CD14-positive monocyte (primary cell): ENCODE data around the gene DNAI1. TPM values are rescaled to one million over a fixed set of nuclear protein-coding genes. Genes with fewer than 3 reads are reported as not detected.

ENCODE experiments used
- DNase-seq, 3 donors: peaks; one replicate each; pipeline ENCODE4 v3.0.0-alpha.2; 2011 to 2022
- H2AFZ ChIP-seq: 2 replicates; pipeline ENCODE4 v1.6.0; 2012; ENCODE audit warnings: mild to moderate bottlenecking, low read depth, low read length, inconsistent platforms; ENCODE audit not compliant: insufficient read depth, poor library complexity, severe bottlenecking
- H3K27ac ChIP-seq, 2 donors: 1 replicate in 1 of 2; 2 replicates in 1 of 2; pipeline ENCODE4 v1.5.1; 2012 to 2013; ENCODE audit warnings: low read length in 2 of 2, control low read depth in 1 of 2, inconsistent platforms in 1 of 2, low read depth in 1 of 2, mild to moderate bottlenecking in 1 of 2
- H3K27me3 ChIP-seq, 2 donors: one replicate each; pipeline versions ENCODE4 v1.6.0 to v1.6.1; 2011 to 2013; ENCODE audit warnings: low read length in 2 of 2; ENCODE audit not compliant: control insufficient read depth in 2 of 2, insufficient read depth in 2 of 2
- H3K36me3 ChIP-seq, 2 donors: replicated peaks in 1 of 2; 1 replicate in 1 of 2; 2 replicates in 1 of 2; pipeline versions ENCODE4 v1.5.1 to v1.6.1; 2012 to 2013; ENCODE audit warnings: low read length in 2 of 2, control low read depth in 1 of 2, inconsistent platforms in 1 of 2, mild to moderate bottlenecking in 1 of 2; ENCODE audit not compliant: insufficient read depth in 2 of 2, control insufficient read depth in 1 of 2
- H3K4me1 ChIP-seq, 2 donors: 1 replicate in 1 of 2; 2 replicates in 1 of 2; pipeline versions ENCODE4 v1.5.1 to v1.6.1; 2012 to 2013; ENCODE audit warnings: low read length in 2 of 2, control low read depth in 1 of 2, inconsistent platforms in 1 of 2, mild to moderate bottlenecking in 1 of 2, moderate library complexity in 1 of 2; ENCODE audit not compliant: insufficient read depth in 2 of 2, control insufficient read depth in 1 of 2
- H3K4me2 ChIP-seq: replicated peaks from 2 replicates; pipeline ENCODE3; 2012; ENCODE audit warnings: low read length, moderate library complexity, mild to moderate bottlenecking; ENCODE audit not compliant: poor library complexity, severe bottlenecking; ENCODE audit errors: extremely low read depth
- H3K4me3 ChIP-seq, 3 experiments: fragments of 200-600 bp in 1 of 3; sonication (generic) in 1 of 3; replicated peaks in 1 of 3; 1 replicate in 2 of 3; 2 replicates in 1 of 3; pipeline ENCODE4 v1.5.1; 2011 to 2013; ENCODE audit warnings: low read length in 3 of 3, mild to moderate bottlenecking in 3 of 3, control low read depth in 2 of 3, low read depth in 2 of 3, inconsistent platforms in 1 of 3, moderate library complexity in 1 of 3
- H3K79me2 ChIP-seq: 2 replicates; pipeline ENCODE4 v1.6.0; 2012; ENCODE audit warnings: mild to moderate bottlenecking, control low read depth, inconsistent platforms, low read length, moderate library complexity; ENCODE audit not compliant: insufficient read depth
- H3K9ac ChIP-seq: 2 replicates; pipeline ENCODE4 v1.6.0; 2017; ENCODE audit warnings: low read length, mild to moderate bottlenecking; ENCODE audit not compliant: insufficient read depth, poor library complexity, severe bottlenecking
- H3K9me3 ChIP-seq, 2 donors: replicated peaks in 1 of 2; 1 replicate in 1 of 2; 2 replicates in 1 of 2; pipeline versions ENCODE4 v1.5.1 to v1.6.1; 2012 to 2013; ENCODE audit warnings: low read length in 2 of 2, control low read depth in 1 of 2; ENCODE audit not compliant: control insufficient read depth in 1 of 2, insufficient read depth in 1 of 2
- H4K20me1 ChIP-seq: 2 replicates; pipeline ENCODE4 v1.6.0; 2012; ENCODE audit warnings: mild to moderate bottlenecking, low read length, control low read depth, moderate library complexity; ENCODE audit not compliant: insufficient read depth
- H3K27ac Mint-ChIP-seq, 7 donors: one replicate each; pipeline ENCODE4 v1.8.0; 2020; ENCODE audit warnings: mild to moderate bottlenecking in 7 of 7, mixed read lengths in 7 of 7, moderate library complexity in 6 of 7, inconsistent platforms in 2 of 7
- H3K27me3 Mint-ChIP-seq, 3 donors: one replicate each; pipeline ENCODE4 v1.8.0; 2021 to 2022; ENCODE audit warnings: low read depth in 3 of 3, mild to moderate bottlenecking in 3 of 3, mixed read lengths in 3 of 3, moderate library complexity in 3 of 3, inconsistent platforms in 1 of 3
- H3K36me3 Mint-ChIP-seq, 2 donors: one replicate each; pipeline ENCODE4 v1.8.0; 2020; ENCODE audit warnings: mixed read lengths in 2 of 2, inconsistent platforms in 1 of 2, mild to moderate bottlenecking in 1 of 2
- H3K4me1 Mint-ChIP-seq: one replicate; pipeline ENCODE4 v1.8.0; 2020; ENCODE audit warnings: mild to moderate bottlenecking, mixed read lengths
- H3K4me3 Mint-ChIP-seq, 2 donors: one replicate each; pipeline ENCODE4 v1.8.0; 2020; ENCODE audit warnings: mild to moderate bottlenecking in 2 of 2, mixed read lengths in 2 of 2, moderate library complexity in 1 of 2
- H3K9me3 Mint-ChIP-seq, 7 donors: one replicate each; pipeline ENCODE4 v1.8.0; 2020 to 2022; ENCODE audit warnings: mixed read lengths in 7 of 7, mild to moderate bottlenecking in 6 of 7, moderate library complexity in 6 of 7, inconsistent platforms in 2 of 7
- CTCF ChIP-seq: fragments of 200-600 bp; IDR thresholded peaks from one replicate; pipeline ENCODE4 v1.8.0; 2022; ENCODE audit warnings: antibody characterized with exemption, mild to moderate bottlenecking
- WGBS: methylation state at CpG from one replicate; pipeline ENCODE4 v1.1.5; 2013; ENCODE audit warnings: missing lambda C conversion rate; ENCODE audit not compliant: insufficient coverage; 5-methylcytosine and 5-hydroxymethylcytosine counted together
- intact Hi-C, 2 donors: fragments of 100-400 bp; cut with micrococcal nuclease; formaldehyde crosslinking; loops; one replicate each; pipeline versions ENCODE4 v1.15.0 to v1.15.1; 2023
- polyA plus RNA-seq, 3 donors: library from polyadenylated mRNA; depleted of rRNA in 1 of 3; unstranded in 2 of 3; stranded (reverse) in 1 of 3; fragments of 300-500 nt in 2 of 3; fragments of >200 nt in 1 of 3; fragmentation: Illumina TruSeq in 2 of 3; gene quantifications; 1 replicate in 2 of 3; 2 replicates in 1 of 3; pipeline ENCODE4 v1.2.3, GENCODE V29; 2012 to 2021

Gene DNAI1
- polyA plus RNA-seq, 3 donors, result not detected

GRCh38 chr9:34553511-34554021 lies 95.0 kb downstream of the DNAI1 start:
- Histone ChIP-seq H4K20me1 (no peaks in the 10 kb centered on the region), H3K4me1 (no peaks in the 10 kb centered on the region), H3K4me2 (no peak overlapping the region), H3K79me2 (no peaks in the 10 kb centered on the region), H2AFZ (no peak overlapping the region), H3K9me3 (no peaks in the 10 kb centered on the region), H3K36me3 (no peaks in the 10 kb centered on the region), H3K27me3 (no peaks in the 10 kb centered on the region), H3K9ac (no peak overlapping the region), H3K4me3 (no peak overlapping the region), H3K27ac (no peak overlapping the region)
- no peak for DNase-seq
- Mint-ChIP-seq H3K4me1 (no peaks in the 10 kb centered on the region), H3K9me3 (no peaks in the 10 kb centered on the region), H3K36me3 (no peaks in the 10 kb centered on the region), H3K27me3 (peaks cover 3 to 17% (median 14%) of the 10 kb centered on the region in 3 donors), H3K4me3 (no peak overlapping the region), H3K27ac (no peak overlapping the region)
- intact Hi-C loops, result no loop called here
- 83% methylated on average over 17 of the region's 18 CpGs for WGBS
- TF ChIP-seq CTCF, result no peak

GRCh38 chr9:34554211-34555001 lies 95.8 kb downstream of the DNAI1 start:
- no peaks in the 10 kb centered on the region for H3K9me3 ChIP-seq
- Mint-ChIP-seq H3K27ac (no peak overlapping the region), H3K27me3 (peaks cover 9 to 19% (median 16%) of the 10 kb centered on the region in 3 donors), H3K4me3 (no peak overlapping the region), H3K36me3 (no peaks in the 10 kb centered on the region), H3K9me3 (no peaks in the 10 kb centered on the region), H3K4me1 (no peaks in the 10 kb centered on the region)
- 83% methylated on average over 11 of the region's 16 CpGs for WGBS
- H3K79me2 ChIP-seq, result no peaks in the 10 kb centered on the region
- no peaks in the 10 kb centered on the region for H4K20me1 ChIP-seq
- H3K27me3 ChIP-seq, result peaks cover 0 to 6% of the 10 kb centered on the region in 2 donors
- intact Hi-C loops, result no loop called here
- DNase-seq, result no peak
- TF ChIP-seq CTCF, result no peak
- no peak overlapping the region for H3K9ac ChIP-seq
- H3K4me3 ChIP-seq, result no peak overlapping the region
- H2AFZ ChIP-seq, result no peak overlapping the region
- no peaks in the 10 kb centered on the region for H3K36me3 ChIP-seq
- H3K27ac ChIP-seq, result no peak overlapping the region
- H3K4me1 ChIP-seq, result no peaks in the 10 kb centered on the region
- H3K4me2 ChIP-seq, result no peak overlapping the region
